H1 (cell line): ENCODE data around the gene USP24. TPM values are rescaled to one million over a fixed set of nuclear protein-coding genes. Genes with fewer than 3 reads are reported as not detected.

Experiments
- CTCF ChIA-PET: fragments of 300-600 bp; sonication (Branson Sonifier 250); formaldehyde crosslinking; loops from one replicate; lab custom pipeline; 2021; ENCODE audit not compliant: partially characterized antibody; lab: Charles Lee
- POLR2A ChIA-PET: fragments of 300-600 bp; sonication (Branson Sonifier 250); formaldehyde crosslinking; loops from one replicate; lab custom pipeline; 2021; ENCODE audit warnings: inconsistent platforms; ENCODE audit not compliant: partially characterized antibody; lab: Charles Lee
- DNase-seq, 2 experiments: peaks; one replicate each; pipeline versions ENCODE4 v3.0.0 to v3.0.0-alpha.2; 2010 to 2022; ENCODE audit warnings: low spot score in 2 of 2, low read depth in 1 of 2, mixed read lengths in 1 of 2
- FAIRE-seq: peaks from 2 replicates; lab custom pipeline; 2011; peaks lifted over from hg19 to GRCh38; lab: Jason Lieb, UNC
- H2AFZ ChIP-seq: 2 replicates; pipeline ENCODE4 v1.8.1; 2012; ENCODE audit warnings: low read length, inconsistent platforms
- H2AK5ac ChIP-seq: 2 replicates; pipeline ENCODE4 v1.6.1; 2013; ENCODE audit warnings: low read depth, low read length
- H2BK120ac ChIP-seq: replicated peaks from 2 replicates; pipeline ENCODE3; 2013; ENCODE audit warnings: low read depth, low read length, inconsistent platforms
- H2BK12ac ChIP-seq: 2 replicates; pipeline ENCODE4 v1.6.1; 2013; ENCODE audit warnings: low read depth, low read length
- H2BK15ac ChIP-seq: 2 replicates; pipeline ENCODE4 v1.6.1; 2013; ENCODE audit warnings: low read length
- H2BK20ac ChIP-seq: 2 replicates; pipeline ENCODE4 v1.6.1; 2013; ENCODE audit warnings: low read length
- H2BK5ac ChIP-seq: 2 replicates; pipeline ENCODE4 v1.6.1; 2013; ENCODE audit warnings: low read depth, low read length
- H3K14ac ChIP-seq: 2 replicates; pipeline ENCODE4 v1.6.1; 2013; ENCODE audit warnings: inconsistent platforms; ENCODE audit not compliant: insufficient read length
- H3K18ac ChIP-seq: 2 replicates; pipeline ENCODE4 v1.6.1; 2013; ENCODE audit warnings: low read length; ENCODE audit errors: extremely low read depth
- H3K23ac ChIP-seq: 2 replicates; pipeline ENCODE4 v1.6.1; 2013; ENCODE audit warnings: inconsistent platforms; ENCODE audit not compliant: insufficient read length
- H3K23me2 ChIP-seq: 2 replicates; pipeline ENCODE4 v1.6.1; 2013; ENCODE audit warnings: low read depth, low read length
- H3K27ac ChIP-seq: 2 replicates; pipeline ENCODE4 v1.6.1; 2011; ENCODE audit warnings: low read depth, low read length, inconsistent platforms
- H3K27me3 ChIP-seq, 4 experiments: replicated peaks in 1 of 4; 1 replicate in 1 of 4; 2 replicates in 3 of 4; pipeline versions ENCODE4 v1.6.1 to v1.8.1; 2011 to 2013; ENCODE audit warnings: low read length in 3 of 4, mild to moderate bottlenecking in 3 of 4, inconsistent platforms in 2 of 4, mixed read lengths in 2 of 4, moderate library complexity in 1 of 4; ENCODE audit not compliant: control insufficient read depth in 3 of 4, insufficient read depth in 3 of 4; ENCODE audit errors: extremely low read depth in 1 of 4
- H3K36me3 ChIP-seq, 4 experiments: 2 replicates each; pipeline versions ENCODE4 v1.6.1 to v1.8.1; 2011 to 2013; ENCODE audit warnings: mild to moderate bottlenecking in 4 of 4, low read length in 3 of 4, moderate library complexity in 2 of 4, control low read depth in 1 of 4, inconsistent platforms in 1 of 4; ENCODE audit not compliant: insufficient read depth in 4 of 4, control insufficient read depth in 2 of 4
- H3K4ac ChIP-seq: replicated peaks from 2 replicates; pipeline ENCODE3; 2013; ENCODE audit warnings: low read length, low read depth, mixed read lengths, inconsistent platforms; ENCODE audit not compliant: insufficient read length
- H3K4me1 ChIP-seq, 4 experiments: replicated peaks in 1 of 4; 1 replicate in 1 of 4; 2 replicates in 3 of 4; pipeline versions ENCODE4 v1.6.1 to v1.8.1; 2011 to 2013; ENCODE audit warnings: low read length in 3 of 4, inconsistent platforms in 2 of 4, mixed read lengths in 1 of 4; ENCODE audit not compliant: insufficient read depth in 4 of 4, control insufficient read depth in 3 of 4
- H3K4me2 ChIP-seq, 2 experiments: 2 replicates each; pipeline versions ENCODE4 v1.6.1 to v1.8.1; 2011 to 2013; ENCODE audit warnings: low read depth in 2 of 2, low read length in 2 of 2, control low read depth in 1 of 2, inconsistent platforms in 1 of 2, mild to moderate bottlenecking in 1 of 2; ENCODE audit not compliant: insufficient read depth in 1 of 2
- H3K4me3 ChIP-seq, 4 experiments: fragments of 200-600, 300-600 bp in 1 of 4; sonication (generic), shearing (Covaris generic), sonication (Bioruptor Twin) in 1 of 4; 2 replicates each; pipeline versions ENCODE4 v1.5.1 to v1.8.1; 2011 to 2016; ENCODE audit warnings: low read length in 4 of 4, low read depth in 3 of 4, control low read depth in 2 of 4, inconsistent platforms in 2 of 4, mild to moderate bottlenecking in 2 of 4, mixed read lengths in 1 of 4, moderate library complexity in 1 of 4; ENCODE audit not compliant: insufficient read depth in 2 of 4; ENCODE audit errors: extremely low read depth in 1 of 4
- H3K56ac ChIP-seq: replicated peaks from 2 replicates; pipeline ENCODE3; 2013; ENCODE audit warnings: low read depth, mild to moderate bottlenecking, mixed read lengths, low read length, inconsistent platforms; ENCODE audit not compliant: insufficient read length
- H3K79me1 ChIP-seq: 2 replicates; pipeline ENCODE4 v1.6.1; 2013; ENCODE audit warnings: low read depth, low read length, control low read depth
- H3K79me2 ChIP-seq, 2 experiments: 2 replicates each; pipeline versions ENCODE4 v1.6.1 to v1.8.1; 2012 to 2013; ENCODE audit warnings: low read length in 2 of 2, mild to moderate bottlenecking in 2 of 2, inconsistent platforms in 1 of 2; ENCODE audit not compliant: insufficient read depth in 2 of 2, control insufficient read depth in 1 of 2
- H3K9ac ChIP-seq, 4 experiments: replicated peaks in 1 of 4; 1 replicate in 1 of 4; 2 replicates in 3 of 4; pipeline versions ENCODE4 v1.6.1 to v1.8.1; 2011 to 2013; ENCODE audit warnings: low read depth in 3 of 4, low read length in 3 of 4, control low read depth in 2 of 4, mild to moderate bottlenecking in 2 of 4, moderate library complexity in 2 of 4, inconsistent platforms in 1 of 4; ENCODE audit errors: extremely low read depth in 1 of 4
- H3K9me3 ChIP-seq, 2 experiments: 2 replicates each; pipeline versions ENCODE4 v1.6.1 to v1.8.1; 2012 to 2013; ENCODE audit warnings: mild to moderate bottlenecking in 2 of 2, moderate library complexity in 2 of 2, control low read depth in 1 of 2, inconsistent platforms in 1 of 2, low read depth in 1 of 2, low read length in 1 of 2, mixed read lengths in 1 of 2; ENCODE audit not compliant: insufficient read depth in 2 of 2
- H4K20me1 ChIP-seq, 2 experiments: replicated peaks in 1 of 2; 2 replicates each; pipeline versions ENCODE3 to v1.8.1; 2011 to 2013; ENCODE audit warnings: inconsistent platforms in 2 of 2, low read length in 2 of 2, mild to moderate bottlenecking in 1 of 2; ENCODE audit not compliant: insufficient read depth in 2 of 2, control insufficient read depth in 1 of 2
- H4K5ac ChIP-seq: 2 replicates; pipeline ENCODE4 v1.6.1; 2013; ENCODE audit warnings: low read length, low read depth, mixed read lengths, inconsistent platforms; ENCODE audit not compliant: insufficient read length
- H4K8ac ChIP-seq: 2 replicates; pipeline ENCODE4 v1.8.0; 2013; ENCODE audit warnings: mild to moderate bottlenecking, moderate library complexity, low read length, inconsistent platforms; ENCODE audit not compliant: insufficient read depth; ENCODE audit errors: extremely low read depth
- H4K91ac ChIP-seq: replicated peaks from 2 replicates; pipeline ENCODE3; 2013; ENCODE audit warnings: low read length, mixed read lengths, inconsistent platforms; ENCODE audit not compliant: insufficient read length
- CTBP2 ChIP-seq: IDR thresholded peaks from 2 replicates; pipeline ENCODE4 v1.7.0; 2011; ENCODE audit warnings: borderline replicate concordance, mild to moderate bottlenecking, moderate library complexity, mixed read lengths, low read length; ENCODE audit not compliant: insufficient read depth, insufficient read length
- EGR1 ChIP-seq: IDR thresholded peaks from 2 replicates; pipeline ENCODE4 v1.6.1; 2011; ENCODE audit warnings: low read depth, low read length, borderline replicate concordance
- NANOG ChIP-seq: IDR thresholded peaks from 2 replicates; pipeline ENCODE4 v1.6.1; 2011; ENCODE audit warnings: low read length, low read depth, mild to moderate bottlenecking, inconsistent platforms; ENCODE audit not compliant: insufficient read depth, poor library complexity, severe bottlenecking
- RBBP5 ChIP-seq: IDR thresholded peaks from 2 replicates; pipeline ENCODE4 v1.7.1; 2012; ENCODE audit warnings: low read depth, mild to moderate bottlenecking, inconsistent platforms, low read length, moderate library complexity, borderline replicate concordance
- RNF2 ChIP-seq: fragments of 200-900, 300-1000 bp; sonication (generic); IDR thresholded peaks from 2 replicates; pipeline ENCODE4 v1.7.1; 2016; ENCODE audit warnings: borderline replicate concordance, low read depth, mild to moderate bottlenecking, antibody characterized with exemption, low read length; ENCODE audit not compliant: poor library complexity, severe bottlenecking; ENCODE audit errors: missing control alignments
- SIX5 ChIP-seq: IDR thresholded peaks from 2 replicates; pipeline ENCODE4 v1.6.1; 2011; ENCODE audit warnings: mild to moderate bottlenecking, low read depth, low read length
- TAF1 ChIP-seq: IDR thresholded peaks from 2 replicates; pipeline ENCODE4 v1.6.1; 2011; ENCODE audit warnings: mild to moderate bottlenecking, low read depth, low read length
- TAF7 ChIP-seq: optimal IDR thresholded peaks from 2 replicates; pipeline ENCODE3; 2011; ENCODE audit warnings: low read depth, mild to moderate bottlenecking, inconsistent platforms, low read length, moderate library complexity, borderline replicate concordance
- WGBS, 2 experiments: shearing (Covaris generic) in 1 of 2; methylation state at CpG; one replicate each; pipeline versions ENCODE4 v1.1.6 to v1.1.7; 2013 to 2015; ENCODE audit warnings: low lambda C conversion rate in 2 of 2, mixed read lengths in 2 of 2, inconsistent platforms in 1 of 2, low coverage in 1 of 2, missing lambda C conversion rate in 1 of 2; ENCODE audit not compliant: insufficient replicate concordance in 2 of 2, insufficient coverage in 1 of 2, insufficient read length in 1 of 2; ENCODE audit errors: extremely low coverage in 1 of 2, missing lambda C conversion rate in 1 of 2; 5-methylcytosine and 5-hydroxymethylcytosine counted together
- polyA plus RNA-seq, 7 experiments: library from polyadenylated mRNA; depleted of rRNA in 3 of 7; stranded (reverse) in 5 of 7; unstranded in 2 of 7; fragments of >200 nt in 5 of 7; fragments of 200-250 nt in 2 of 7; gene quantifications; 1 replicate in 5 of 7; 2 replicates in 1 of 7; 4 replicates in 1 of 7; pipeline versions ENCODE4 v1.2.1 to v1.2.3, GENCODE V29; 2011 to 2013; ENCODE audit warnings: missing spikeins in 2 of 7, mixed read lengths in 2 of 7
- total RNA-seq: library from RNA; stranded (reverse); fragmentation: NEBNext Ultra II Directional; extraction: Animal tissue kit (Norgen Biotek cat#: 25700); gene quantifications from 2 replicates; pipeline ENCODE4 v1.2.1, GENCODE V29; 2021
- TF ChIP-seq, protein P1 (sequence below): IDR thresholded peaks from 2 replicates; pipeline ENCODE4 v1.6.1; 2012; ENCODE audit warnings: low read length, inconsistent platforms
- TF ChIP-seq, protein P2 (sequence below): IDR thresholded peaks from 2 replicates; pipeline ENCODE4 v1.6.1; 2012; ENCODE audit warnings: inconsistent platforms

USP24 gene
- total and polyA plus RNA-seq, 2 of the 8 experiments (the other 6 are each of a cell fraction or from before 2014, with no cell fraction given) = 11.1 to 34.6 TPM

DNA sequence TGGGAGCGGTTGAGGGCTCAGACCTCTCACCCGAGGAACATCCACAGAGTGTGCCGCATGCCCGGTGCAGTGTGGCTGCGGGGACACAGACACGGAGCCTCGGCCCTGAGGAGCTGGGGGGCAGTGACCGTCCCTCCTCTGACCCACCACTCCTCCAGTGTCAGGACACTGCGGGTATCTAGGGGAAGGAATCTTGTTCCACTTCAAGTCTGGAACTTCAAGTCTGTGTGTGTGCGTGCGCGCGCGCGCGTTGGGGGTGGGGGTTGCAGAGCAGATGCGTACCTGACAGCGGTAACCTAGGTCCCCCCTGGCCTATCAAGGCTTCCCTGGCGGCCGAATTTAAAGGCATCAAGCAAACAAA is 158.6 kb downstream of the USP24 start:
- 97% methylated on average over 20 of the region's 20 CpGs; no CpG with 5 or more reads in 1 of the 2 experiments for WGBS, 2 experiments
- no peaks in the 10 kb centered on the region for H3K4me1 ChIP-seq
- H2BK20ac ChIP-seq = no peak overlapping the region

More for the DNA sequence above, 158.6 kb downstream of the USP24 start:
- no peak overlapping the region for H2BK12ac ChIP-seq
- ChIA-PET CTCF (no interaction called here), POLR2A (no interaction called here)
- H4K8ac ChIP-seq = no peak overlapping the region
- peaks cover 0 to 16% (median 5%) of the 10 kb centered on the region in 4 experiments; a peak in 5 of 8 replicates for H3K36me3 ChIP-seq
- no peak overlapping the region for H3K18ac ChIP-seq
- no peak overlapping the region for H2BK120ac ChIP-seq
- H3K9me3 ChIP-seq = no peaks in the 10 kb centered on the region
- H3K4me3 ChIP-seq = no peak overlapping the region
- H3K9ac ChIP-seq = no peak overlapping the region
- no peak overlapping the region for H2BK5ac ChIP-seq
- FAIRE-seq (no peak), DNase-seq (no peak)
- H3K4me2 ChIP-seq = no peak overlapping the region
- H4K5ac ChIP-seq = no peak overlapping the region
- no peak overlapping the region for H3K27ac ChIP-seq
- no peaks in the 10 kb centered on the region for H3K79me2 ChIP-seq
- H3K56ac ChIP-seq = no peak overlapping the region
- TF ChIP-seq TAF1 (no peak), TAF7 (no peak), RBBP5 (no peak), NANOG (no peak), SIX5 (no peak), EGR1 (no peak), CTBP2 (no peak), RNF2 (no peak)
- TF ChIP-seq, protein P1, sequence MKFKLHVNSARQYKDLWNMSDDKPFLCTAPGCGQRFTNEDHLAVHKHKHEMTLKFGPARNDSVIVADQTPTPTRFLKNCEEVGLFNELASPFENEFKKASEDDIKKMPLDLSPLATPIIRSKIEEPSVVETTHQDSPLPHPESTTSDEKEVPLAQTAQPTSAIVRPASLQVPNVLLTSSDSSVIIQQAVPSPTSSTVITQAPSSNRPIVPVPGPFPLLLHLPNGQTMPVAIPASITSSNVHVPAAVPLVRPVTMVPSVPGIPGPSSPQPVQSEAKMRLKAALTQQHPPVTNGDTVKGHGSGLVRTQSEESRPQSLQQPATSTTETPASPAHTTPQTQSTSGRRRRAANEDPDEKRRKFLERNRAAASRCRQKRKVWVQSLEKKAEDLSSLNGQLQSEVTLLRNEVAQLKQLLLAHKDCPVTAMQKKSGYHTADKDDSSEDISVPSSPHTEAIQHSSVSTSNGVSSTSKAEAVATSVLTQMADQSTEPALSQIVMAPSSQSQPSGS = no peak
- TF ChIP-seq, protein P2, sequence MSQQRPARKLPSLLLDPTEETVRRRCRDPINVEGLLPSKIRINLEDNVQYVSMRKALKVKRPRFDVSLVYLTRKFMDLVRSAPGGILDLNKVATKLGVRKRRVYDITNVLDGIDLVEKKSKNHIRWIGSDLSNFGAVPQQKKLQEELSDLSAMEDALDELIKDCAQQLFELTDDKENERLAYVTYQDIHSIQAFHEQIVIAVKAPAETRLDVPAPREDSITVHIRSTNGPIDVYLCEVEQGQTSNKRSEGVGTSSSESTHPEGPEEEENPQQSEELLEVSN = no peak
- TF ChIP-seq, all 59 proteins: peak for 0
- H2AK5ac ChIP-seq = no peak overlapping the region
- H3K23me2 ChIP-seq = no peaks in the 10 kb centered on the region
- H3K79me1 ChIP-seq = peaks cover 4% of the 10 kb centered on the region; the same call in 1 of the 2 replicates
- no peak overlapping the region for H2AFZ ChIP-seq
- H4K20me1 ChIP-seq = peaks cover 0 to 15% of the 10 kb centered on the region in 2 experiments
- no peak overlapping the region for H3K14ac ChIP-seq
- H3K23ac ChIP-seq = no peak overlapping the region
- no peak overlapping the region for H4K91ac ChIP-seq
- no peak overlapping the region for H2BK15ac ChIP-seq
- H3K27me3 ChIP-seq = no peaks in the 10 kb centered on the region
- no peak overlapping the region for H3K4ac ChIP-seq
